Osteocyte (in vitro differentiated cells): ENCODE measurements around the gene RFXAP. TPM values are rescaled to one million over a fixed set of nuclear protein-coding genes. Genes with fewer than 3 reads are reported as not detected.

Experiments
- DNase-seq: peaks from one replicate; pipeline ENCODE4 v3.0.0; 2021; ENCODE audit warnings: mixed read lengths; ENCODE audit not compliant: unreplicated experiment; ENCODE audit errors: extremely low spot score
- H3K27ac Mint-ChIP-seq: one replicate; pipeline ENCODE4 v1.8.0; 2021; ENCODE audit warnings: mild to moderate bottlenecking, mixed read lengths; ENCODE audit not compliant: unreplicated experiment
- H3K27me3 Mint-ChIP-seq: one replicate; pipeline ENCODE4 v1.8.0; 2021; ENCODE audit warnings: mixed read lengths; ENCODE audit not compliant: unreplicated experiment
- H3K36me3 Mint-ChIP-seq: one replicate; pipeline ENCODE4 v1.8.0; 2021; ENCODE audit warnings: mixed read lengths; ENCODE audit not compliant: unreplicated experiment
- H3K4me1 Mint-ChIP-seq: one replicate; pipeline ENCODE4 v1.8.0; 2021; ENCODE audit warnings: mixed read lengths; ENCODE audit not compliant: unreplicated experiment
- H3K4me3 Mint-ChIP-seq: one replicate; pipeline ENCODE4 v1.8.0; 2021; ENCODE audit warnings: mild to moderate bottlenecking, moderate library complexity, mixed read lengths; ENCODE audit not compliant: unreplicated experiment
- H3K9me3 Mint-ChIP-seq: one replicate; pipeline ENCODE4 v1.8.0; 2021; ENCODE audit warnings: mixed read lengths; ENCODE audit not compliant: unreplicated experiment
- CTCF ChIP-seq: fragments of 200-600 bp; sonication (generic); IDR thresholded peaks from 2 replicates; pipeline ENCODE4 v1.5.0; 2021; ENCODE audit warnings: antibody characterized with exemption, mild to moderate bottlenecking, moderate library complexity
- total RNA-seq: library from RNA; stranded (reverse); gene quantifications from 2 replicates; pipeline ENCODE4 v1.2.1, GENCODE V29; 2021

RFXAP gene
- total RNA-seq, 1 donor from 2014 or later = 4.9 TPM

GRCh38 chr13:36839281-36839680 is 20.3 kb downstream of the RFXAP start:
- Mint-ChIP-seq H3K9me3 (no peaks in the 10 kb centered on the region), H3K4me3 (no peak overlapping the region), H3K36me3 (no peaks in the 10 kb centered on the region), H3K27me3 (no peaks in the 10 kb centered on the region), H3K4me1 (no peaks in the 10 kb centered on the region), H3K27ac (no peak overlapping the region)
- no peak for DNase-seq
- TF ChIP-seq CTCF = no peak

GRCh38 chr13:36839981-36840380 is 21.0 kb downstream of the RFXAP start:
- Mint-ChIP-seq H3K4me3 (no peak overlapping the region), H3K9me3 (no peaks in the 10 kb centered on the region), H3K27ac (no peak overlapping the region), H3K36me3 (no peaks in the 10 kb centered on the region), H3K4me1 (no peaks in the 10 kb centered on the region), H3K27me3 (no peaks in the 10 kb centered on the region)
- DNase-seq = no peak
- TF ChIP-seq CTCF = no peak

- no peak for TF ChIP-seq CTCF
- Mint-ChIP-seq H3K4me3 (no peak overlapping the region), H3K4me1 (no peaks in the 10 kb centered on the region), H3K27ac (no peak overlapping the region), H3K9me3 (no peaks in the 10 kb centered on the region), H3K36me3 (no peaks in the 10 kb centered on the region), H3K27me3 (no peaks in the 10 kb centered on the region)
- no peak for DNase-seq
These were observed 21.8 kb downstream of the RFXAP start for GRCh38 chr13:36840718-36841250.

GRCh38 chr13:36841391-36841790 is 22.4 kb downstream of the RFXAP start:
- Mint-ChIP-seq H3K4me1 (no peaks in the 10 kb centered on the region), H3K27me3 (no peaks in the 10 kb centered on the region), H3K36me3 (no peaks in the 10 kb centered on the region), H3K4me3 (no peak overlapping the region), H3K27ac (no peak overlapping the region), H3K9me3 (no peaks in the 10 kb centered on the region)
- no peak for DNase-seq
- no peak for TF ChIP-seq CTCF

GRCh38 chr13:36847606-36848005 is 28.6 kb downstream of the RFXAP start:
- H3K9me3 Mint-ChIP-seq = no peaks in the 10 kb centered on the region
- no peak overlapping the region for H3K27ac Mint-ChIP-seq
- no peak overlapping the region for H3K4me3 Mint-ChIP-seq
- no peaks in the 10 kb centered on the region for H3K4me1 Mint-ChIP-seq
- DNase-seq = no peak
- H3K36me3 Mint-ChIP-seq = peaks cover 2% of the 10 kb centered on the region
- no peak for TF ChIP-seq CTCF
- H3K27me3 Mint-ChIP-seq = no peaks in the 10 kb centered on the region
